ENCODE measurements around the gene LRRC4. TPM values are rescaled to one million over a fixed set of nuclear protein-coding genes. Genes with fewer than 3 reads are reported as not detected.

LRRC4 gene
- total and polyA plus RNA-seq, 2 donors (not counting 3 experiments of a cell fraction or from before 2014, with no cell fraction given), result 3.8 to 4.2 TPM

DNA sequence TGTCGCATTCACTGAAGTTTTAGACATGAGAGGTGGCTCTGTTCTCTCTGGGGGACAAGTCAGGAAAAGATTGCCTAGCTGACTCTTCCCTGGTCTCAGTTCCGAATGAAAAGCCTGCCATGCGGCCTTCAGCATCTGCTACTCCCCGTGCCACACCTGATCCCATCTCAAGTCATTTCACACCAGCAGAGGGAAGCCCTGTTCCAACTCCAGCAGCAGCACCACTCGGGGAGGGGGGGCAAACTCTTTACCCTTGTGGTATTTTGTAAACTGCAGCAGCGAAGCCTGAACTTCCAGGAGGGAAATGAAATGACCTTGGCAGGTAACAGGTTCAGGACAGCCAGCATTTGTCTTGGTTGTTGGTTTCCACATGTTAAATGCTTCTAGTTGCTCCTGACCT is 13.8 kb downstream of the LRRC4 start:
- TF ChIP-seq, protein P1, sequence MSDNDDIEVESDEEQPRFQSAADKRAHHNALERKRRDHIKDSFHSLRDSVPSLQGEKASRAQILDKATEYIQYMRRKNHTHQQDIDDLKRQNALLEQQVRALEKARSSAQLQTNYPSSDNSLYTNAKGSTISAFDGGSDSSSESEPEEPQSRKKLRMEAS (IDR thresholded peaks at IDR 0.05; ENCODE audit: insufficient read depth, insufficient read length), result no peak
- TF ChIP-seq, protein P2, sequence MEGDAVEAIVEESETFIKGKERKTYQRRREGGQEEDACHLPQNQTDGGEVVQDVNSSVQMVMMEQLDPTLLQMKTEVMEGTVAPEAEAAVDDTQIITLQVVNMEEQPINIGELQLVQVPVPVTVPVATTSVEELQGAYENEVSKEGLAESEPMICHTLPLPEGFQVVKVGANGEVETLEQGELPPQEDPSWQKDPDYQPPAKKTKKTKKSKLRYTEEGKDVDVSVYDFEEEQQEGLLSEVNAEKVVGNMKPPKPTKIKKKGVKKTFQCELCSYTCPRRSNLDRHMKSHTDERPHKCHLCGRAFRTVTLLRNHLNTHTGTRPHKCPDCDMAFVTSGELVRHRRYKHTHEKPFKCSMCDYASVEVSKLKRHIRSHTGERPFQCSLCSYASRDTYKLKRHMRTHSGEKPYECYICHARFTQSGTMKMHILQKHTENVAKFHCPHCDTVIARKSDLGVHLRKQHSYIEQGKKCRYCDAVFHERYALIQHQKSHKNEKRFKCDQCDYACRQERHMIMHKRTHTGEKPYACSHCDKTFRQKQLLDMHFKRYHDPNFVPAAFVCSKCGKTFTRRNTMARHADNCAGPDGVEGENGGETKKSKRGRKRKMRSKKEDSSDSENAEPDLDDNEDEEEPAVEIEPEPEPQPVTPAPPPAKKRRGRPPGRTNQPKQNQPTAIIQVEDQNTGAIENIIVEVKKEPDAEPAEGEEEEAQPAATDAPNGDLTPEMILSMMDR (IDR thresholded peaks at IDR 0.05; ENCODE audit: extremely low read depth in 1 of 2, insufficient read depth in 1 of 2, low read depth in 1 of 2, low read length in 2 of 2), result no peak
- TF ChIP-seq POLR2AphosphoS5 (IDR thresholded peaks at IDR 0.05; ENCODE audit: insufficient read depth, low read depth, low read length) (no peak), POLR2A (IDR thresholded peaks at IDR 0.05; ENCODE audit: low read depth, low read length) (no peak), MYC (IDR thresholded peaks at IDR 0.05; ENCODE audit: low read depth, low read length) (no peak), JUN (IDR thresholded peaks at IDR 0.05; ENCODE audit: borderline replicate concordance, insufficient read depth, insufficient read length, low read depth) (no peak), EZH2 (IDR thresholded peaks at IDR 0.05; ENCODE audit: borderline replicate concordance, low read depth, low read length, severe bottlenecking) (no peak), GATA2 (IDR thresholded peaks at IDR 0.05; ENCODE audit: insufficient read depth, insufficient read length, low read depth, low read length) (no peak), FOS (IDR thresholded peaks at IDR 0.05; ENCODE audit: borderline replicate concordance, insufficient read depth, low read length) (no peak)
- Histone ChIP-seq H3K79me2 (ENCODE audit: control insufficient read depth, insufficient read depth, low read length) (no peaks in the 10 kb centered on the region), H3K9ac (replicated peaks; ENCODE audit: extremely low read depth, insufficient read depth, low read length) (no peak overlapping the region), H3K4me1 (ENCODE audit: control insufficient read depth, extremely low read depth, insufficient read depth, low read length) (peaks cover 8% of the 10 kb centered on the region), H3K9me3 (replicated peaks; ENCODE audit: control insufficient read depth, insufficient read depth, low read length) (no peaks in the 10 kb centered on the region), H3K27ac (ENCODE audit: insufficient read depth, low read depth, low read length) (no peak overlapping the region), H3K36me3 (ENCODE audit: control insufficient read depth in 2 of 2, extremely low read depth in 1 of 2, insufficient read depth in 2 of 2, low read length in 2 of 2) (peaks cover 0 to 2% of the 10 kb centered on the region in 2 experiments), H3K27me3 (ENCODE audit: control insufficient read depth in 2 of 2, insufficient read depth in 2 of 2, low read length in 2 of 2) (no peaks in the 10 kb centered on the region), H3K4me3 (replicated peaks in 1 of 3; ENCODE audit: insufficient read depth in 1 of 3, low read depth in 1 of 3, low read length in 3 of 3) (no peak overlapping the region), H2AFZ (ENCODE audit: low read depth, low read length) (no peak overlapping the region), H3K9me1 (replicated peaks; ENCODE audit: control insufficient read depth, extremely low read depth, insufficient read depth, low read length) (no peaks in the 10 kb centered on the region), H4K20me1 (replicated peaks; ENCODE audit: control insufficient read depth, extremely low read depth, insufficient read depth, low read length) (no peaks in the 10 kb centered on the region), H3K4me2 (ENCODE audit: insufficient read depth, low read length) (no peak overlapping the region)
- dilution Hi-C loops (cut with MboI; ENCODE audit: extremely low pct_ligation_motif_present, low sequenced_read_pairs), result no loop called here
- BruUV-seq (replicated peaks), result no TSS peak
- FAIRE-seq (peak; percentile 18), DNase-seq (ENCODE audit: low read depth, low spot score) (no peak)
- ChIA-PET CTCF (interaction anchor here (0.7 to 1.2 kb wide), 3 partner anchors 9 to 26 kb away, joined by 3 to 6 read pairs (median 5); partner anchors contain the start of gene LRRC4), POLR2A (interaction anchor here (0.7 kb wide), 1 partner anchor 145 kb away, joined by 3 read pairs; no protein-coding TSS in a partner anchor)
- intact Hi-C loops (cut with micrococcal nuclease), result no loop called here
